Tibial artery (tissue), 4 donors: ENCODE results near the gene LRRC4B.
"Not testable (repeated sequence)": the region's sequence is repeated elsewhere in the genome, so short reads cannot be mapped to it uniquely, and the experiment has no call there.

Experiments
- DNase-seq, 2 donors: peaks; one replicate each; pipeline ENCODE4 v3.0.0-alpha.2; 2019
- H3K27ac ChIP-seq, 2 donors: fragments of 200-600 bp; sonication (generic) in 1 of 2; 1 replicate in 1 of 2; 2 replicates in 1 of 2; pipeline ENCODE4 v1.5.1; 2018 to 2019; ENCODE audit warnings: mild to moderate bottlenecking in 1 of 2
- H3K27me3 ChIP-seq, 2 donors: fragments of 200-600 bp; sonication (generic) in 1 of 2; one replicate each; pipeline versions ENCODE4 v1.5.1 to v1.6.0; 2016 to 2019
- H3K36me3 ChIP-seq, 3 donors: fragments of 200-600 bp; sonication (generic) in 2 of 3; one replicate each; pipeline ENCODE4 v1.5.1; 2016 to 2019; ENCODE audit warnings: mild to moderate bottlenecking in 2 of 3
- H3K4me1 ChIP-seq, 4 donors: fragments of 200-600 bp; sonication (generic) in 2 of 4; 1 replicate in 3 of 4; 2 replicates in 1 of 4; pipeline ENCODE4 v1.5.1; 2016 to 2019
- H3K4me3 ChIP-seq, 2 donors: fragments of 200-600 bp; sonication (generic) in 1 of 2; 1 replicate in 1 of 2; 2 replicates in 1 of 2; pipeline ENCODE4 v1.5.1; 2018 to 2019; ENCODE audit warnings: mild to moderate bottlenecking in 2 of 2
- H3K9me3 ChIP-seq, 3 donors: fragments of 200-600 bp; sonication (generic) in 1 of 3; one replicate each; pipeline ENCODE4 v1.5.1; 2016 to 2019
- CTCF ChIP-seq, 2 experiments: fragments of 200-600 bp in 1 of 2; fragments of 450-650 bp in 1 of 2; IDR thresholded peaks; one replicate each; pipeline ENCODE4 v1.5.1; 2017 to 2019; ENCODE audit warnings: antibody characterized with exemption in 2 of 2, mild to moderate bottlenecking in 1 of 2, moderate library complexity in 1 of 2
- intact Hi-C: fragments of 100-400 bp; cut with DNase I; formaldehyde crosslinking; loops from one replicate; pipeline ENCODE4 v1.15.0; 2023; ENCODE audit warnings: low total_unique reads

Gene LRRC4B

GRCh38 chr19:50567882-50568727 lies at the start of gene LRRC4B:
LRRC4B (minus strand) TSS chr19:50568435; CDS start chr19:50548838, 19,597 bp downstream.
- Histone ChIP-seq H3K36me3 (no peaks in the 10 kb centered on the region), H3K9me3 (no peaks in the 10 kb centered on the region), H3K27ac (no peak within 1 kb of the TSS), H3K4me1 (peaks cover 0 to 20% (median 9%) of the 10 kb centered on the region in 4 donors), H3K27me3 (peaks cover 0 to 80% of the 10 kb centered on the region in 2 donors), H3K4me3 (no peak within 1 kb of the TSS)
- intact Hi-C loops = no loop called here
- DNase-seq = no peak
- no peak for TF ChIP-seq CTCF (IDR thresholded peaks at IDR 0.05)

- H3K36me3 ChIP-seq, H3K9me3 ChIP-seq, intact Hi-C loops, H3K27ac ChIP-seq, DNase-seq, H3K4me1 ChIP-seq, H3K27me3 ChIP-seq, H3K4me3 ChIP-seq: not testable (repeated sequence)
Measured at GRCh38 chr19:50612504-50613404, 44.5 kb upstream of the LRRC4B start.

GRCh38 chr19:50607874-50608785 lies 39.9 kb upstream of the LRRC4B start:
- Histone ChIP-seq H3K36me3 (no peaks in the 10 kb centered on the region), H3K27me3 (peaks cover 0 to 24% of the 10 kb centered on the region in 2 donors), H3K9me3 (no peaks in the 10 kb centered on the region), H3K4me3 (no peak overlapping the region), H3K27ac (no peak overlapping the region), H3K4me1 (peaks cover 0 to 5% (median 0%) of the 10 kb centered on the region in 4 donors)
- no peak for TF ChIP-seq CTCF (IDR thresholded peaks at IDR 0.05)
- intact Hi-C loops = no loop called here
- DNase-seq = peak in 1 of 2 donors; percentile 46

GRCh38 chr19:50607388-50607787 lies 39.2 kb upstream of the LRRC4B start:
- H3K4me3 ChIP-seq = no peak overlapping the region
- H3K27ac ChIP-seq = no peak overlapping the region
- no peaks in the 10 kb centered on the region for H3K36me3 ChIP-seq
- peaks cover 0 to 28% of the 10 kb centered on the region in 2 donors for H3K27me3 ChIP-seq
- no peaks in the 10 kb centered on the region for H3K9me3 ChIP-seq
- no peak for DNase-seq
- H3K4me1 ChIP-seq = peaks cover 0 to 5% (median 0%) of the 10 kb centered on the region in 4 donors
- intact Hi-C loops = no loop called here
- no peak for TF ChIP-seq CTCF (IDR thresholded peaks at IDR 0.05)

GRCh38 chr19:50606059-50606836 lies 38.0 kb upstream of the LRRC4B start:
- H3K4me3 ChIP-seq, H3K4me1 ChIP-seq, H3K27ac ChIP-seq, intact Hi-C loops, H3K9me3 ChIP-seq, DNase-seq, H3K36me3 ChIP-seq: not testable (repeated sequence)
- H3K27me3 ChIP-seq = peaks cover 0 to 32% of the 10 kb centered on the region in 2 donors

- H3K36me3 ChIP-seq, H3K27ac ChIP-seq, H3K4me1 ChIP-seq, H3K4me3 ChIP-seq, DNase-seq, intact Hi-C loops, H3K9me3 ChIP-seq: not testable (repeated sequence)
- H3K27me3 ChIP-seq = peaks cover 0 to 37% of the 10 kb centered on the region in 2 donors
Measured at GRCh38 chr19:50604264-50605073, 36.2 kb upstream of the LRRC4B start.
